Mucosa of descending colon (tissue), 3 donors: ENCODE results near the gene PCBP3. TPM values are rescaled to one million over a fixed set of nuclear protein-coding genes. Genes with fewer than 3 reads are reported as not detected.

Experiments used
- ATAC-seq: fragments of 200-7000 bp; cut with Tn5 transposase; one replicate; pipeline ENCODE4 v1.9.1; 2020; ENCODE audit warnings: mild to moderate bottlenecking, moderate library complexity
- DNase-seq, 3 donors: peaks; one replicate each; pipeline ENCODE4 v3.0.0-alpha.2; 2020
- H3K36me3 ChIP-seq: fragments of 200-600 bp; one replicate; pipeline ENCODE4 v1.8.0; 2021; ENCODE audit warnings: low read depth, mild to moderate bottlenecking
- H3K4me1 ChIP-seq: fragments of 200-600 bp; one replicate; pipeline ENCODE4 v1.8.0; 2021; ENCODE audit warnings: low read depth, mild to moderate bottlenecking
- H3K4me3 ChIP-seq: fragments of 200-600 bp; one replicate; pipeline ENCODE4 v1.8.0; 2021; ENCODE audit warnings: mild to moderate bottlenecking
- H3K9me3 ChIP-seq: fragments of 200-600 bp; one replicate; pipeline ENCODE4 v1.8.0; 2021; ENCODE audit warnings: mild to moderate bottlenecking
- CTCF ChIP-seq: fragments of 200-600 bp; IDR thresholded peaks from one replicate; pipeline ENCODE4 v1.8.0; 2022; ENCODE audit warnings: antibody characterized with exemption, mild to moderate bottlenecking
- intact Hi-C, 2 donors: fragments of 100-400 bp; cut with DNase I in 1 of 2; cut with micrococcal nuclease in 1 of 2; formaldehyde crosslinking; loops; one replicate each; pipeline versions ENCODE4 v1.11.0 to v1.11.1; 2022; cut with DNase I, micrococcal nuclease
- total RNA-seq, 3 donors: library from RNA; stranded (reverse); fragmentation: NEBNext Ultra II Directional in 2 of 3; extraction: Animal tissue kit (Norgen Biotek cat#: 25700) in 2 of 3; gene quantifications; one replicate each; pipeline versions ENCODE4 v1.2.1 to v1.2.4, GENCODE V29; 2021 to 2023
- donor health status: DM: no; HTN: no; CAD: no; lungs with moderate emphysema.
- donor health status: DM: no; HTN: no; CAD: no.
- donor health status: DM: no; HTN: yes; CAD: no.

PCBP3 gene
- total RNA-seq, 3 donors from 2014 or later: 4.5 to 18.4 (median 7.6) TPM

- intact Hi-C loops: no loop called here
- no peak for TF ChIP-seq CTCF
- H3K9me3 ChIP-seq: peaks cover 7% of the 10 kb centered on the region
- no peak for DNase-seq
- ATAC-seq: no peak
- no peaks in the 10 kb centered on the region for H3K4me1 ChIP-seq
- H3K4me3 ChIP-seq: no peak overlapping the region
- H3K36me3 ChIP-seq: no peaks in the 10 kb centered on the region
Measured at GRCh38 chr21:45781741-45782140, 138.2 kb downstream of the PCBP3 start.

GRCh38 chr21:45786660-45787059 lies 143.1 kb downstream of the PCBP3 start:
- intact Hi-C loops: no loop called here
- Histone ChIP-seq H3K9me3 (no peaks in the 10 kb centered on the region), H3K4me1 (no peaks in the 10 kb centered on the region), H3K4me3 (no peak overlapping the region), H3K36me3 (no peaks in the 10 kb centered on the region)
- ATAC-seq (no peak), DNase-seq (no peak)
- TF ChIP-seq CTCF: no peak

- intact Hi-C loops: no loop called here
- no peaks in the 10 kb centered on the region for H3K4me1 ChIP-seq
- H3K9me3 ChIP-seq: no peaks in the 10 kb centered on the region
- H3K4me3 ChIP-seq: no peak overlapping the region
- DNase-seq (no peak), ATAC-seq (no peak)
- H3K36me3 ChIP-seq: no peaks in the 10 kb centered on the region
- TF ChIP-seq CTCF: no peak
Measured at GRCh38 chr21:45787371-45787770, 143.8 kb downstream of the PCBP3 start.

DNA sequence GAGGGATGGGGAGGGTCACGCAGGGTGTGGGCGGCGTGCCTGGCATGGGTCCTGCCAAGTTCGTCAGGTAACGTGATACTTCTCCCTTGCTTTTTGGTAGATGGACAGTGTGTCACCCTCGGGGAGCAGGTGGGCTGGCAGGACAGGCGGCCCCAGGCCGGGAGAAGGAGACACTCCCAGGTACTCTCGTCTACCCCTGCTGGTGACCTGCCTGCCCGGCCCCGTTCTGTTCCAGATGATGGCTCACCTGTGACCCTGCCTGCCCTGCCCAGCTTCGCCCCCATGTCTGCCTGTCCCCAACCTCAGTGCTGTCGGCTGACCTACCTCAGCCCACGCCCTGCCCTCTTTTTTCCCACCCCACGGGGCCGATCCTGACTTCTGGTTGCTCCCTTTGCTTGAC lies 144.7 kb downstream of the PCBP3 start:
- no peak for ATAC-seq
- H3K4me1 ChIP-seq: no peaks in the 10 kb centered on the region

DNA sequence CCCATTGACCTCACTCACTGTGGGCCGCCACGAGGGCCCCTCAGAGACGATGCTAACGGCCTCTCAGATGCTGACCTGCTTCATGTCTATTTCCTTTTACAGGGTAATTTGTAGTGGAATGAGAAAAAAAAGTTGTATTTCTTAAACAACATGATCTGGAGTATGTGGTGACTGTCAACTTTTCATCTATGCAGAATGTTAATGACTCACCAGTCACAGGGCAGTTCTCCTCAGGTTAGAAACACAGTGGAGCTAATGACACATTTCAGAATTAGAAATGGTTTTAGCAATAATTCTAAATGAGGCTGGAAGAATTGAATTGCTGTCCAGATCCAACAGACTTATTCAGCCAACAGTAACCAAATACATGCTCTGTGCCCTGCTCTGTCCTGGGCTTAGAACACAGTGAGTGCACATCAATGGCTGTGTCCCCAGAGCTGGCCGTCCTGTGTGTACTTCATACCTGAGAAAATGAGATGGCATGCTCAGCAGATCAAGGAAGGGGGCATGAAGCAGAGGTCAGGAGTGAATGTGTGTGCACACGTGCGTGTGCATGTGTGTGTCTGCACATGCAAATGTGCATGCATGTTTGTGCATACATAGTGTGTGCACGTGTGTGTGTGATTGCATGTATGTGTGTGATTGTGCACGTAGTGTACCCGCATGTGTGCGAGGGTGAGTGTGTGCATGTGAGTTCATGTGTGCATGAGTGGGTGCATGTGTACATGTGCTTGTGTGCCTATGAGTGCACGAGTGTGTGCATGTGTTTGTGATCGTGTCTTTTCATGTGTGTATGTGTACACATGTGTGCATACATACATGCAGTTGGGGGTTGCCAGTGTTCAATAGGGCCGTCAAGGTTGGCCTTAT lies 145.3 kb downstream of the PCBP3 start:
- ATAC-seq (no peak), DNase-seq (no peak)
- H3K4me3 ChIP-seq: no peak overlapping the region
- H3K9me3 ChIP-seq: no peaks in the 10 kb centered on the region
- no peaks in the 10 kb centered on the region for H3K4me1 ChIP-seq
- TF ChIP-seq CTCF: no peak
- intact Hi-C loops: no loop called here
- no peaks in the 10 kb centered on the region for H3K36me3 ChIP-seq

More for the DNA sequence above, 144.7 kb downstream of the PCBP3 start:
- no peaks in the 10 kb centered on the region for H3K36me3 ChIP-seq
- H3K9me3 ChIP-seq: no peaks in the 10 kb centered on the region
- peak in 1 of 3 donors; percentile 34 for DNase-seq
- H3K4me3 ChIP-seq: no peak overlapping the region
- intact Hi-C loops: no loop called here
- no peak for TF ChIP-seq CTCF
